Measurements from ENCODE around the gene SERINC2. TPM values are rescaled to one million over a fixed set of nuclear protein-coding genes. Genes with fewer than 3 reads are reported as not detected.
"Not testable (repeated sequence)": the region's sequence is repeated elsewhere in the genome, so short reads cannot be mapped to it uniquely, and the experiment has no call there.

The SERINC2 gene
- total and polyA plus RNA-seq, 5 donors from 2014 or later = 0.08 TPM; not detected in 4

DNA sequence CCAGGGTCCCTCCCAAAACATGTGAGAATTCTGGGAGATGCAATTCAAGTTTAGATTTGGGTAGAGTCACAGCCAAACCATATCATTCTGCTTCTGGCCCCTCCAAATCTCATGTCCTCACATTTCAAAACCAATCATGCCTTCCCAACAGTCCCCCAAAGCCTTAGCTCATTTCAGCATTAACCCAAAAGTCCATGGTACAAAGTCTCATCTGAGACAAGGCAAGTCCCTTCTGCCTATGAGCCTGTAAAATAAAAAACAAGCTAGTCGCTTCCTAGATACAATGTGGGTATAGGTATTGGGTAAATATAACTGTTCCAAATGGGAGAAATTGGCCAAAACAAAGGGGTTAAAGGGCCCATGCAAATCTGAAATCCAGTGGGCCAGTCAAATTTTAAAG lies 59.7 kb downstream of the SERINC2 start:
- not testable (repeated sequence) for H3K4me1 ChIP-seq (ENCODE audit: control insufficient read depth, insufficient read depth, low read length, poor library complexity, severe bottlenecking); H3K4me3 Mint-ChIP-seq; H3K27me3 ChIP-seq (ENCODE audit: control insufficient read depth, insufficient read depth, low read length); ATAC-seq (ENCODE audit: low read depth in 2 of 2); H3K4me1 Mint-ChIP-seq; H3K36me3 Mint-ChIP-seq; H3K27ac Mint-ChIP-seq; H3K4me3 ChIP-seq (ENCODE audit: low read depth, low read length); H3K36me3 ChIP-seq (ENCODE audit: control insufficient read depth, insufficient read depth, low read length); H3K27ac ChIP-seq (ENCODE audit: insufficient read depth, low read length, poor library complexity, severe bottlenecking); H3K9me3 ChIP-seq (ENCODE audit: control insufficient read depth in 2 of 2, low read length in 2 of 2); DNase-seq
- peaks cover 47% of the 10 kb centered on the region for H3K27me3 Mint-ChIP-seq
- H3K9me3 Mint-ChIP-seq = peaks cover 0 to 10% (median 4%) of the 10 kb centered on the region in 7 donors

DNA sequence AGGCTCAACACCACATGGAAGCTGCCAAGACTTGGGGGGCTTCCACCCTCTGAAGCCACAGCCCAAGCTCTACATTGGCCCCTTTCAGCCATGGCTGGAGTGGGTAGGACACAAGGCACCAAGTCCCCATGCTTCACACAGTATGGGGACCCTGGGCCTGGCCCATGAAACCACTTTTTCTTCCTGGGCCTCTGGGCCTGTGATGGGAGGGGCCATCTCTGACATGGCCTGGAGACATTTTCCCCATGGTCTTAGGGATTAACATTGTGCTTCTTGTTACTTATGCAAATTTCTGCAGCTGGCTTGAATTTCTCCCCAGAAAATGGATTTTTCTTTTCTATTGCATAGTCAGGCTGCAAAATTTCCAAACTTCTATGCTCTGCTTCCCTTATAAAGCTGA lies 60.5 kb downstream of the SERINC2 start:
- not testable (repeated sequence) for H3K36me3 Mint-ChIP-seq; H3K4me3 Mint-ChIP-seq; H3K27me3 ChIP-seq (ENCODE audit: control insufficient read depth, insufficient read depth, low read length); DNase-seq; H3K27ac ChIP-seq (ENCODE audit: insufficient read depth, low read length, poor library complexity, severe bottlenecking); H3K4me1 Mint-ChIP-seq; H3K4me1 ChIP-seq (ENCODE audit: control insufficient read depth, insufficient read depth, low read length, poor library complexity, severe bottlenecking); H3K9me3 Mint-ChIP-seq; H3K9me3 ChIP-seq (ENCODE audit: control insufficient read depth in 2 of 2, low read length in 2 of 2); H3K36me3 ChIP-seq (ENCODE audit: control insufficient read depth, insufficient read depth, low read length); ATAC-seq (ENCODE audit: low read depth in 2 of 2); H3K27ac Mint-ChIP-seq; H3K4me3 ChIP-seq (ENCODE audit: low read depth, low read length)
- H3K27me3 Mint-ChIP-seq = peaks cover 51% of the 10 kb centered on the region

DNA sequence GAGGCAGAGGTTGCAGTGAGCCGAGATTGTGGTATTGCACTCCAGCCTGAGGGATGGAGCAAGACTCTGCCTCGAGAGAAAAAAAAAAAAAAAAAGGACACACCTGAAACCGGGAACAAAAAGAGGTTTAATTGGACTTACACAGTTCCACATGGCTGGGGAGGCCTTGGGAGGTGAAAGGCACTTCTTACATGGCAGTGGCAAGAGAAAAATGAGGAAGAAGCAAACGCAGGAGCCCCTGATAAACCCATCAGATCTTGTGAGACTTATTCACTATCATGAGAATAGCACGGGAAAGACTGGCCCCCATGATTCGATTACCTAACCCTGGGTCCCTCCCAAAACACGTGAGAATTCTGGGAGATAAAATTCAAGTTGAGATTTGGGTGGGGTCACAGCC lies 61.6 kb downstream of the SERINC2 start:
- not testable (repeated sequence) for H3K4me3 ChIP-seq (ENCODE audit: low read depth, low read length); H3K9me3 Mint-ChIP-seq; H3K4me1 Mint-ChIP-seq; H3K4me3 Mint-ChIP-seq; H3K36me3 ChIP-seq (ENCODE audit: control insufficient read depth, insufficient read depth, low read length); H3K27me3 ChIP-seq (ENCODE audit: control insufficient read depth, insufficient read depth, low read length); H3K36me3 Mint-ChIP-seq; H3K27ac Mint-ChIP-seq; ATAC-seq (ENCODE audit: low read depth in 2 of 2); H3K4me1 ChIP-seq (ENCODE audit: control insufficient read depth, insufficient read depth, low read length, poor library complexity, severe bottlenecking); H3K9me3 ChIP-seq (ENCODE audit: control insufficient read depth in 2 of 2, low read length in 2 of 2); DNase-seq; H3K27ac ChIP-seq (ENCODE audit: insufficient read depth, low read length, poor library complexity, severe bottlenecking)
- peaks cover 51% of the 10 kb centered on the region for H3K27me3 Mint-ChIP-seq

DNA sequence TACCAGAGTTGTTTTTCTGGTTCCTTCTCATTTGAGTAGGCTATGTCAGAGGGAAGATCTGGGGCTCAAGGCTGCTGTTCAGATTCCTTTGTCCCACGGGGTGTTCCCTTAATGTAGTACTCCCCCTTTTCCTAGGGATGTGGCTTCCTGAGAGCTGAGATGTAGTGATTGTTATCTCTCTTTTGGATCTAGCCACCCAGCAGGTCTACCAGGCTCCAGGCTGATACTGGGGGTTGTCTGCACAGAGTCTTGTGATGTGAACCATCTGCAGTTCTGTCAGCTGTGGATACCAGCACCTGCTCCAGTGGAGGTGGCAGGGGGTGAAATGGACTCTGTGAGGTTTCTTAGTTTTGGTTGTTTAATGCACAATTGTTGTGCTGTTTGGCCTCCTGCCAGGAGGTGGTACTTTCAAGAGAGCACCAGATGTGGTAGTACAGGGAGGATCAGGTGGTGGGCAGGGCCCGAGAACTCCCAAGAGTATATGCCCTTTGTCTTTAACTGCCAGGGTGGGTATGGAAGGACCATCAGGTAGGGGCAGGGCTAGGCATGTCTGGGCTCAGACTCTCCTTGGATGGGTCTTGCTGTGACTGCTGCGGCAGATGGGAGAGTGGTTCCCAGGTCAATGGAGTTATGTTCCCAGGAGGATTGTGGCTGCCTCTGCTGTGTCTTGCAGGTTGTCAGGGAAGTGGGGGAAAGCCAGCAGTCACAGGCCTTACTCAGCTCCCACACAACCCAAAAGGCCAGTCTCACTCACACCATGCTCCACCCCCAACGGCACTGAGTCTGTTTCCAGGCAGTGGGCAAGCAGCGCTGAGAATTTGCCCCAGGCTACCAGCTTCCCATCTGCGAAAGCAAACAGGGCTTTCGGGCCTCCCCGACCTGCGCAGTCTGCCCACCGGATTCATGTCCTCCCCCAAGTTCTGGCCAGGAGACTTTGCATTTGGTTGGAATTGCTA lies 64.2 kb downstream of the SERINC2 start:
- peaks cover 3% of the 10 kb centered on the region for H3K36me3 Mint-ChIP-seq
- H3K9me3 ChIP-seq (ENCODE audit: control insufficient read depth in 2 of 2, low read length in 2 of 2) = no peaks in the 10 kb centered on the region
- no peaks in the 10 kb centered on the region for H3K36me3 ChIP-seq (ENCODE audit: control insufficient read depth, insufficient read depth, low read length)
- no peak overlapping the region for H3K27ac ChIP-seq (ENCODE audit: insufficient read depth, low read length, poor library complexity, severe bottlenecking)
- H3K9me3 Mint-ChIP-seq = peaks cover 0 to 9% (median 0%) of the 10 kb centered on the region in 7 donors
- H3K27me3 ChIP-seq (ENCODE audit: control insufficient read depth, insufficient read depth, low read length) = no peaks in the 10 kb centered on the region
- no peaks in the 10 kb centered on the region for H3K4me1 Mint-ChIP-seq
- H3K4me1 ChIP-seq (ENCODE audit: control insufficient read depth, insufficient read depth, low read length, poor library complexity, severe bottlenecking) = no peaks in the 10 kb centered on the region
- peaks cover 43% of the 10 kb centered on the region for H3K27me3 Mint-ChIP-seq
- H3K4me3 Mint-ChIP-seq = no peak overlapping the region
- no peak overlapping the region for H3K4me3 ChIP-seq (ENCODE audit: low read depth, low read length)
- ATAC-seq (ENCODE audit: low read depth in 2 of 2) = no peak
- DNase-seq = no peak
- no peak overlapping the region for H3K27ac Mint-ChIP-seq

DNA sequence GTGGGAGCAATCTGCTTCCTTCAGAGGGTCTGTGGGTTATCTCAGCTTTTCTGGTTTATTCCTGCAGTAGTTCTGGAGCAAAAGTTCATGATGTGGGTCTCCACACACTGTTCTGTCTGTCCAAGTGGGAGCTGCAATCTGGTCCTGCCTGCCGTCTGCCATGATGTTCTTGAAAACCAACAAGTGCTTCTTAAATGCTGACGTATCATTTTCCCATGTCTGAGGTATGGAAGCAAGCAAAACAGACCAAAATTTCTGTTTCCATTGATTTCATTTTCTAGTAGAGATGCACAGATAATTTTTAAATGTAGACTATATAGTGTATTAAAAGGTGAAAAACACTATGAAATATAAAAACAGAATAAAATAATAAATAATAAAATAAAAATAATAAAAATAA lies 65.2 kb downstream of the SERINC2 start:
- Histone ChIP-seq H3K4me3 (ENCODE audit: low read depth, low read length) (no peak overlapping the region), H3K36me3 (ENCODE audit: control insufficient read depth, insufficient read depth, low read length) (no peaks in the 10 kb centered on the region), H3K27ac (ENCODE audit: insufficient read depth, low read length, poor library complexity, severe bottlenecking) (no peak overlapping the region), H3K27me3 (ENCODE audit: control insufficient read depth, insufficient read depth, low read length) (no peaks in the 10 kb centered on the region), H3K4me1 (ENCODE audit: control insufficient read depth, insufficient read depth, low read length, poor library complexity, severe bottlenecking) (no peaks in the 10 kb centered on the region), H3K9me3 (ENCODE audit: control insufficient read depth in 2 of 2, low read length in 2 of 2) (no peaks in the 10 kb centered on the region)
- peaks cover 0 to 9% (median 0%) of the 10 kb centered on the region in 7 donors for H3K9me3 Mint-ChIP-seq
- no peak overlapping the region for H3K27ac Mint-ChIP-seq
- H3K27me3 Mint-ChIP-seq = peaks cover 45% of the 10 kb centered on the region
- H3K4me1 Mint-ChIP-seq = no peaks in the 10 kb centered on the region
- no peak overlapping the region for H3K4me3 Mint-ChIP-seq
- DNase-seq = no peak
- peaks cover 3% of the 10 kb centered on the region for H3K36me3 Mint-ChIP-seq
- no peak for ATAC-seq (ENCODE audit: low read depth in 2 of 2)

DNA sequence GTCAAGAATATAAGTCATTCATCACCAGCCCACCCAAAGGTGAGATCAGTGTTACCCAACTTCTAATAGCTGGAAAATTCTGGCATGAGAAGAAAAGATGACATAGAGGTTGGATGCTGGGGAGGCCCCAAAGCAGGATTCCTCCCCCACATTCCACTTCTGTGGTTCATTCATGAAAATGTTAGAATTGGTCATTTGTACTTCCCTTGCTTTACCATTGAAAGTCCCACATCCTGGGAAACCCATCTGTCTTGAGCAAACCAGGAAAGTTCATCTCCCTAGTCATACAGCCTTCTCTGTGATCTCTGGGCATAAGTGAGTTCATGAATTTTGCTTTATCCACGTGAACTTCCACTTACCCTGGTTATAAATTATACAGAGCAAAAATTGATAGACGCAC lies 66.8 kb downstream of the SERINC2 start:
- peaks cover 35% of the 10 kb centered on the region for H3K27me3 Mint-ChIP-seq
- H3K9me3 ChIP-seq (ENCODE audit: control insufficient read depth in 2 of 2, low read length in 2 of 2) = no peaks in the 10 kb centered on the region
- no peak for DNase-seq
- peaks cover 3% of the 10 kb centered on the region for H3K36me3 Mint-ChIP-seq
- H3K9me3 Mint-ChIP-seq = peaks cover 0 to 9% (median 0%) of the 10 kb centered on the region in 7 donors
- H3K27ac Mint-ChIP-seq = no peak overlapping the region
- H3K4me3 Mint-ChIP-seq = no peak overlapping the region
- H3K27me3 ChIP-seq (ENCODE audit: control insufficient read depth, insufficient read depth, low read length) = no peaks in the 10 kb centered on the region
- no peaks in the 10 kb centered on the region for H3K36me3 ChIP-seq (ENCODE audit: control insufficient read depth, insufficient read depth, low read length)
- no peak for ATAC-seq (ENCODE audit: low read depth in 2 of 2)
- no peak overlapping the region for H3K4me3 ChIP-seq (ENCODE audit: low read depth, low read length)
- H3K4me1 Mint-ChIP-seq = no peaks in the 10 kb centered on the region
- no peaks in the 10 kb centered on the region for H3K4me1 ChIP-seq (ENCODE audit: control insufficient read depth, insufficient read depth, low read length, poor library complexity, severe bottlenecking)
- H3K27ac ChIP-seq (ENCODE audit: insufficient read depth, low read length, poor library complexity, severe bottlenecking) = no peak overlapping the region

DNA sequence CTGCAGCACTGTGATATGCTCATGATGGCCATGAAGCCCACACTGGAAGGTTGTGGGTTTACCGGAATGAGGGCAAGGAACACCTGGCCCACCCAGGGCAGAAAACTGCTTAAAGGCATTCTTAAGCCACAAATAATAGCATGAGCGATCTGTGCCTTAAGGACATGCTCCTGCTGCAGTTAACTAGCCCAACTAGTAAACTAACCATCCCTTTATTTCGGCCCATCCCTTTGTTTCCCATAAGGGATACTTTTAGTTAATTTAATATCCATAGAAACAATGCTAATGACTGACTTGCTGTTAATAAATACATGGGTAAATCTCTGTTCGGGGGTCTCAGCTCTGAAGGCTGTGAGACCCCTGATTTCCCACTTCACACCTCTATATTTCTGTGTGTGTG lies 67.4 kb downstream of the SERINC2 start:
- peaks cover 32% of the 10 kb centered on the region for H3K27me3 Mint-ChIP-seq
- not testable (repeated sequence) for DNase-seq; H3K9me3 Mint-ChIP-seq; H3K36me3 Mint-ChIP-seq; H3K4me3 ChIP-seq (ENCODE audit: low read depth, low read length); H3K4me1 Mint-ChIP-seq; H3K4me1 ChIP-seq (ENCODE audit: control insufficient read depth, insufficient read depth, low read length, poor library complexity, severe bottlenecking); H3K36me3 ChIP-seq (ENCODE audit: control insufficient read depth, insufficient read depth, low read length); H3K27ac ChIP-seq (ENCODE audit: insufficient read depth, low read length, poor library complexity, severe bottlenecking); H3K27ac Mint-ChIP-seq; ATAC-seq (ENCODE audit: low read depth in 2 of 2); H3K27me3 ChIP-seq (ENCODE audit: control insufficient read depth, insufficient read depth, low read length); H3K9me3 ChIP-seq (ENCODE audit: control insufficient read depth in 2 of 2, low read length in 2 of 2)
- H3K4me3 Mint-ChIP-seq = peak overlapping the region in 1 of 4 donors; percentile 8

DNA sequence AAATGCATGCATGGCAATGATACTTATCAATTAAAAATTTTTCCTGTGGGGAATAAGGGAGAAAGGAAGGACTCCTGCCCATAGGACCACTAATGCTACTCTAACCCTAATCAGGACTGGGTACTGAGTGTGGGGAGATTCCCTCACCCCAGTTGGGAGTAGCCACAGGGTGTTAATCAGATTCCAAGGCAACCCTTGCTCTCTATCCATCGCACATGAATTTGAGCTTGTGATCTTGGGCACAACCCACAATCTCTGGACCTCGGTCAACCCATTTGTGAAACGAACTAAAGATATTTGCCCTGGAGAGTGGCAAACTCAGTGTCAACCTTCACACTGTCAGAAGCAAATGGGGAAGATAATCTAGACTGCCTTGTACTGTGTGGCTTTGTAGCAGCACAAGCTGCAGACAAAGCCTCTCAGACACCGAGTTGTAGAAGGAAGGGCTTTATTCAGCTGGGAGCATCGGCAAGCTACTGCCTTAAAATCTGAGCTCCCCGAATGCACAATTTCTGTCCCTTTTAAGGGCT lies 69.5 kb downstream of the SERINC2 start:
- H3K36me3 Mint-ChIP-seq = peaks cover 3% of the 10 kb centered on the region
- ATAC-seq (ENCODE audit: low read depth in 2 of 2) = no peak

More for the DNA sequence above, 69.5 kb downstream of the SERINC2 start:
- no peak overlapping the region for H3K27ac Mint-ChIP-seq
- Histone ChIP-seq H3K36me3 (ENCODE audit: control insufficient read depth, insufficient read depth, low read length) (no peaks in the 10 kb centered on the region), H3K4me3 (ENCODE audit: low read depth, low read length) (no peak overlapping the region), H3K27me3 (ENCODE audit: control insufficient read depth, insufficient read depth, low read length) (no peaks in the 10 kb centered on the region), H3K9me3 (ENCODE audit: control insufficient read depth in 2 of 2, low read length in 2 of 2) (no peaks in the 10 kb centered on the region), H3K4me1 (ENCODE audit: control insufficient read depth, insufficient read depth, low read length, poor library complexity, severe bottlenecking) (no peaks in the 10 kb centered on the region), H3K27ac (ENCODE audit: insufficient read depth, low read length, poor library complexity, severe bottlenecking) (no peak overlapping the region)
- peaks cover 0 to 9% (median 1%) of the 10 kb centered on the region in 7 donors for H3K9me3 Mint-ChIP-seq
- no peak overlapping the region for H3K4me3 Mint-ChIP-seq
- no peak for DNase-seq
- H3K27me3 Mint-ChIP-seq = peaks cover 22% of the 10 kb centered on the region
- peaks cover 0 to 10% (median 4%) of the 10 kb centered on the region in 4 donors for H3K4me1 Mint-ChIP-seq
